Sigmoid colon (tissue), 3 donors: ENCODE data around the gene MYO5C.
"Not testable (repeated sequence)": the region's sequence is repeated elsewhere in the genome, so short reads cannot be mapped to it uniquely, and the experiment has no call there.

Experiments
- POLR2A ChIP-seq, 2 donors: fragments of 450-650 bp; IDR thresholded peaks; one replicate each; pipeline ENCODE4 v1.6.1; 2016; ENCODE audit warnings: antibody characterized with exemption in 2 of 2, mild to moderate bottlenecking in 2 of 2, moderate library complexity in 2 of 2
- TF ChIP-seq, protein P1 (sequence below), 4 experiments: fragments of 450-650 bp in 3 of 4; fragments of 200-600 bp in 1 of 4; IDR thresholded peaks; one replicate each; pipeline ENCODE4 v1.5.1; 2016 to 2019; ENCODE audit warnings: antibody characterized with exemption in 4 of 4, mild to moderate bottlenecking in 3 of 4, moderate library complexity in 2 of 4

DNA sequence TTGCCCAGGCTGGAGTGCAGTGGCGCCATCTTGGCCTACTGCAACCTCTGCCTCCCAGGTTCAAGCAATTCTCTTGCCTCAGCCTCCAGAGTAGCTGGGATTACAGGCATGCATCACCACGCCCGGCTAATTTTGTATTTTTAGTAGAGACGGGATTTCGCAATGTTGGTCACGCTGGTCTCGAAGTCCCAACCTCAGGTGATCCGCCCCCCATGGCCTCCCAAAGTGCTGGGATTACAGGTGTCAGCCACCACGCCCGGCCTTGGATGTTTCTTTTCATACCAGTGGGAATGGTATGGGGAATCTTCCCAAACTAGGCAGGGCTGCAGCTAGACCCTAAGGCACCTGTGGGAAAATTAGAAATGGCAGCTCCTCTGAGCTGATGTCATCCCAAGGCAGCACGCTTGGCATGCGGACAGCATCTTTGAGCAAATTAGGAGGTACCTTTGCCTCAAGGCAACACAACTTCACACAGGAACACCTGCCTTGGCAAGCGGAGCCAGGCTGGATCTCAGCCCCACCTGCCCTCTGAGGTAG lies 56.5 kb downstream of the MYO5C start:
- TF ChIP-seq POLR2A (IDR thresholded peaks at IDR 0.05) = not testable (repeated sequence)
- TF ChIP-seq, protein P1, sequence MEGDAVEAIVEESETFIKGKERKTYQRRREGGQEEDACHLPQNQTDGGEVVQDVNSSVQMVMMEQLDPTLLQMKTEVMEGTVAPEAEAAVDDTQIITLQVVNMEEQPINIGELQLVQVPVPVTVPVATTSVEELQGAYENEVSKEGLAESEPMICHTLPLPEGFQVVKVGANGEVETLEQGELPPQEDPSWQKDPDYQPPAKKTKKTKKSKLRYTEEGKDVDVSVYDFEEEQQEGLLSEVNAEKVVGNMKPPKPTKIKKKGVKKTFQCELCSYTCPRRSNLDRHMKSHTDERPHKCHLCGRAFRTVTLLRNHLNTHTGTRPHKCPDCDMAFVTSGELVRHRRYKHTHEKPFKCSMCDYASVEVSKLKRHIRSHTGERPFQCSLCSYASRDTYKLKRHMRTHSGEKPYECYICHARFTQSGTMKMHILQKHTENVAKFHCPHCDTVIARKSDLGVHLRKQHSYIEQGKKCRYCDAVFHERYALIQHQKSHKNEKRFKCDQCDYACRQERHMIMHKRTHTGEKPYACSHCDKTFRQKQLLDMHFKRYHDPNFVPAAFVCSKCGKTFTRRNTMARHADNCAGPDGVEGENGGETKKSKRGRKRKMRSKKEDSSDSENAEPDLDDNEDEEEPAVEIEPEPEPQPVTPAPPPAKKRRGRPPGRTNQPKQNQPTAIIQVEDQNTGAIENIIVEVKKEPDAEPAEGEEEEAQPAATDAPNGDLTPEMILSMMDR (IDR thresholded peaks at IDR 0.05) = not testable (repeated sequence)
